Stimulated activated CD8-positive, alpha-beta memory T cell treated with anti-CD3 and anti-CD28 coated beads, Interleukin-4, amount 100 ng/mL, for 24 hours (primary cell): Measurements from ENCODE around the gene RIMBP2.

Experiments
- DNase-seq: peaks from one replicate; pipeline ENCODE4 v3.0.0-alpha.2; 2020; ENCODE audit warnings: low read depth

RIMBP2 gene

DNA sequence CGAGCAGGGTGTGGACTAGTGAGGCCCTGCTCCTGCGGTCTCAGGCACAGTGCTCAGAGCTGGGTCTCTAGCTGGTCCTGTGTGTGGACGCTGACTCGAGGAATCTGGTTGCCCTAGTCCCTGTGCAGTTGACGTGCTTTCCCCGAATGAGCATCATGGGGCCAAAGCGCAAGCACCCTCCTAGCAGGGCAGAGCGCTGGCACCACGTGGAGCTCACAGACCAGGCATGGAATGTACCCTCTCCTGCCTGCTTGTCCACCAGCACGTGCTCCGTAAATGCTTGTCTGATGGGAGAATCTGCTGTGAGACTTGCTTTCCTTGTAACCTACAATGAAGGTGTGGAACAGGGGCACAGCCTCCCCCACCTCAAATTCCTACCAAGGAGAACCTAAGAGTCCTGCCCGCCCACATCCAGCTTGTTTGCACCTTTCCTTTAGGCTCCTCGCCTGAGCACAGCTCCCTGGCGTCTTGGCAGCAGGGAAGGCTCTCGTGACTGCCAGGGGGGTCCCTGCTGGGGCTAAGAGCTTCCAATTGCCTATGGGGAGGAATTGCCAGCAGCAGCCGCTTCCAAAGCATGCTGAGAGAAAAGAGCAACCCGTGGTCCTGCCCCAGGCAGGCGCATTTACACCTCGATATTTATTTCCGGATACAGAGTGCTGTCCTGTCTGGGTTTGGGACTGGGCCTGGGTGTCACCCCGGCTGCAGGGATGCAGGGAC, 253.4 kb downstream of the RIMBP2 start:
- DNase-seq = no peak

DNA sequence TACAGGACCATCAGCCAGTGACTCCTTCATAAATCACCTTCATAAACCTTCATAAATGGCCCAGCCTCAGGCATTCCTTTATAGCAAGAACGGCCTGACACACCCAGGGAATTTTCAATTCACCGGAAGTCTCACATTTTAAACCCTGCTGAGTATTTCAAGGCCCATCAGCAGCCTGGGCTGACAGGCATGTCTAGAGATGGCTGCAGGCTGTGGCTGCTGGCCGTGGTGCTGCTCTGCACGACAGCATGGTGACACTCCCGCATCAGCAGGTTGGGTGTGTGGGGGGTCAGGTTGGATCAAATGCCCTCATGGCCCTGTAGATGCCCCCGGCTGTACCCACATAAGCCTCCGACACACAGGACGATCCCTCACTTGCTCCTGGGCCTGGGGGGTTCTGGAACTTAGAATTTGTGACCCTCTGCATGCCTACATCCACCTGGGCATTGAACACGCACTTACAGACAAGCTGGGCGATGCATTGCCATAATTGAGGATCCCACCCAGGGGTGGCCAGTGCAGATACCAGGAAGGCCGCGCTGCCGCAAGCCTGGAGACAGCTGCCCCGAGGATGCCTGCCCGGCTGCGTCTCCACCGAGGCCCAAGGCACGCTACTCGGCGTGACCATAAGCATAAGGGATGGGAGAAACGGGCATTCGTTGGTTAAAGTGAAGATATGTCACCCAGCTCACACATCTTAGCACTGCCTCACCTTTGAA, 254.1 kb downstream of the RIMBP2 start:
- DNase-seq = no peak

DNA sequence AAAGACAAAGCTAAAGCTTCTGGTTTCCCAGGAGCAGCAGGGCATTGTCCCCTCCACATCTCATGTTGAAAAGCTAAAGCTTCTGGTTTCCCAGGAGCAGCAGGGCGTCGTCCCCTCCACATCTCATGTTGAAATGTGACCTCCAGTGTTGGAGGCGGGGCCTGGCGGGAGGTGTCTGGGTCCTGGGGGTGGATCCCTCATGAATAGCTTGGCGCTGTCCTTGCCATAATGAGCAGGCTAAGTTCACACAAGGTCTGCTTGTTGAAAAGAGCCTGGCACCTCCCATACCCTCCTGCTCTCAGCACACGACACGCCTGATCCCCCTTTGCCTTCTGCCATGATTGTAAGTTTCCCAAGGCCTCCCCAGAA, 254.7 kb downstream of the RIMBP2 start:
- DNase-seq = no peak

DNA sequence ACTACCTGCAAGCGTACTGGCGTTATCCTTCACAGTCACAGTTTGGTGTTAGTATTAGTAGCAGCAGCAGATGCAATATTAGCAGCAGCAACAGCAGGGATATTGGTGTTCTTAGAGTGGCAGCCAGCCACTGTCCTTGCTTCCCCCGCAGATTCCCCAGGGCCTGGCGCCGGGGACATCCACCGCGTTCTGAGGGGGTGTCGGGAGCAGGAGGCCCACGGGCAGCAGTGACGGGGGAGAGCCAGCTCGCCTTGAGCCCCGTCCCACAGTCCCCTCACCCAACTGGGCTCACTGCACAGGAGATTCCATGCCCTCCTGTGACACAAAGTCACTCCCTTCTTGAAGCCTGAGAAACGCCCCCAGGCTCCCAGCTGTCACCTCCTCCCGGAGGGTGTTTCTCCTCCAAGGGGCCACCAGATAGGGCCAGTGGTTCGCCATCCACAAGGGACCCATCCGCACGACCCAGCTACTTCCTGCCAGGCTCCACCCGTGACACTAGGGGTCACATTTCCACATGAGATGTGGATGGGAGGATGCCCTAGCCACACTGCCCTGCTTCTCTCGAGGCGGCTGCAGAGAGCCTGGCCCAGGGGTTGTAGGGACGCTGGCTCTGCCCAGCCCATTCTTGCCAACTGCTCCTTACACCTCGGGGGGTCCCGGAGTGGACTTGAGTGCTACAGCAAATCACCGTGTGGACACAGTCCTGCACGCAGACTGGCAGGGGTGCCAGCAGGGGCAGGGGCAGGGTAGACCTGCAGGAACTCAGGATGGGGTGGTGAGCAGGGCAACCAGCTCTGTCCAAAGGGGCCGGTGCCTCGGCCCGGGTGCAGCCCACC, 255.3 kb downstream of the RIMBP2 start:
- DNase-seq = no peak

DNA sequence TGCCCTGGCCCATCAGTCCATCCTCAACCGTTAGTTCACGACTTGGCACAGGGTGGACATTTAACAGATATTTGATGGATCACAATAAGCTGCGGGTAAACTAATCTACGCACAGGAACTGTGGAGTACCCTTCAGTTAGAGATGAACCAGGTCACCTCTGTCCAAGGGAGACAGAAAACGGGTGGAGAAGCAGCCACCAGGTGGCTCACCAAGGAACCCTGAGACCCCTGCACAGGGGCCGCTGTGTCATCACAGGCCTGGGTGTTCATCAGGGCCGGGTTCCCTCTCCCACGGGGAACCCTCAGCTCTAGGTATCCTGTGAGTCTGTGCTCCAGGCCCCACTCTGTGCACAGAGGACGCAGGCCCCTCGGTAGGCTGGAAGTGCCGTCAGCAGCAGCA, 256.2 kb downstream of the RIMBP2 start:
- DNase-seq = no peak

DNA sequence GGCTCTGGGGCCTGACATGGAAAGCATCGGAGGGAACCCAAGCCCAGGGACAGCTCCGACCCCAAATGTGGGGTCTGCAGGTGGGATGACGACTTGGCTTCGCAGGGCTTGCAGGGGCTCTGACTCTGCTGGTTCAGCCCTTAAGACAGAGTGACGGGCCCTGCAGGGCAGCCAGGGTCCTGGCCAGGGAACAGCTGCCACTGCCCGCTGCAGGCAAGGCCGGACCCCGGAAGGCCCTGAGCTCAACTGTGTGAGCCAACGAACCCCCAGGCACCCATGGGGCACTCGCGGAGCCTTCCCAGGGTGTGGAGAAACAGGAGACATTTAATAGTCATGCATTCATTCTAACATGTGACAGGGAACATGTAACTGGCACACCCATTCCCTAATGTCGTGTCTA, 257.8 kb downstream of the RIMBP2 start:
- DNase-seq = no peak

DNA sequence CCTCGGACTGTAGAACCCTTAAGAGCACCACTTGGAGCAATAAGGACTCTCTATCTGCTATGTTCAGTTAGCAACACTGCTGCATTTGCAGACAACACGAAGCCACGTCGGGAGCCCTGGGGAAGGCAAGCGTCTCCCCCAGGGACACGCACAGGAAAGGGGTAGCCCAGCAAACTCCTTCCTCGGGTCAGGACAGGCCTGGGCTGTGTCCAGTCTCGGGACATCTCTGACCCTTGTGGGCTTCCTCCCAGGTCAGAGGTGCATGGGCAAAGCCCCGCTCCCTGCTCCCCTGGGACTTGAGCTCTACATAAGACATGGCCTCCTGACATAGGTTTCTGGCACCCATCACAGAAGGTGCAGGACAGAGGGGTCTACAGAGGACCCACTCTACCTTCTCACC, 258.9 kb downstream of the RIMBP2 start:
- no peak for DNase-seq

DNA sequence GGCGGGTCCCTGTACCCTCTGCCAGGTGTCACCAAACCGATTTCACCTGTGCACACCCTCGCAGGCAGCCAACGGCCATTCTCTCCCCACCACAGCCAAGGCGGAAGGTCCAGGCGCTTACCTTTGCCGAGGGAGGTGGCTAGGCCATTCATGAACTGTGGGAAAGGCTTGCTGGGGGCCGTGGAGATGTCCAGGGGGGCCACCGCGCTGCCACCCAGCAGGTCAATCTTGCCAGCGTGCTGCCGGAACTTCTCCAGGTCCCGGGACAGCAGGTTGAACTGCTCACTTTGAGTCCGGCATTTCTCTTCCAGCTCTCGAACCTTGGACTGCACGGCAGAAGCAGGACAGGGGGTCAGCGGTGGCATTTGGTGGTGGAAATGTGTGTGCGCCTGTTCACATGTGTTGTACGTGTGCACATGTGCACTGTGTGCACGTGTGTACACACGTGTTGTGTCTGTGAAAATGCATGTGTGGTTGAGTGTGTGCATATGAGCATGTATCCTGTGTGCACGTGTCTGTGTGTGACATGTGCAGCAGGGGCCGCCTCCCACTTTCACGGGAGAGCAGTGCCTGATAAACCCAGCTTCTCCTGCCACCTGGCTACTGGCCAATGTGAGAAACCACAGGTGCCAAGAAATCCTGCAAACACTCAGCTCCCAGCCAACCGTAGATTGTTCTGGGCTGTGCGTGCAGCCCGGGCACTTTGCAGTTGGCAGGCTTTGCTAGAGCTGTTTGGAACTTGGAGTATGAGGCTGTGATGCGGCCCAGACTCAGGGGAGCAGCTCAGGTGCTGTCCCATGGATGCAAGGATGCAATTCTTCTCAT, 259.5 kb downstream of the RIMBP2 start:
- DNase-seq = no peak

DNA sequence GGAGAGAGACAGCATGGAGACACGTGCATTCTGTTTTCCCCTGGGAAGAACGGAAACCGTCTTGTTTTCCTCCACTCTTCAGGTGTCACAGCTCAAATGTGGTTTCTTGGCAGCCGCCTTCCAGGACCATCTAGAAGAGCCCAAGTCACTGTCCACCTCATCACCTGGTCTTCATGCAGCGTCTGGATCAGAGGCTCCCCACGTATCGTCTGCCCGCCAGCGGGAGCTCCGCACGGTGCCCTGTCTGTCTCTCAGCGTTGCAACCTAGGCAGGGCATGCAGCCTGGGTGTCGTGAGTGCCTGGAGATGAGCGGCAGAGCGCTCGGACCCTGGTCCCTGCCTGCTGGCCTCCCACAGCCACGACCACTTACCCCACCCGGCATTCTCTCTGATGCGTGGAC, 260.9 kb downstream of the RIMBP2 start:
- DNase-seq = no peak

DNA sequence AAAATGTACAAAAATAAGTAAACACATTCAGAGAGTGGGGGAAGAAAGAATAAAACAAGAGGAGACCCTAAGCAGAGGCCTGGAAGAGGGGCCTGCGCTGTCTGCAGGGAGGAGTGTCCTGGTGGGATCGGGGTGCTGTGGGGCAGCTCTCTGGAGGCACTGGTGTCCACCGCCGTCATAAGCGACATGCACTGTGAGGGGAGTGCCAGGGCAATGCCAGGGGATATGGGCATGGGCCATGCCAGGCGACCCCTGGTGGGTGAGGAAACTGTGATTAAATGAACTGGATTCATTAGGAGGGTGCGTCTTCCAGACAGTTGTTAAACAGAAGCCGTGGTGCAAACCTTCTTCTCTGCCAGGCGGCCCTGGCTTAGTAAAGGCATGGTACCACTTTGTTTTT, 261.8 kb downstream of the RIMBP2 start:
- DNase-seq = no peak

DNA sequence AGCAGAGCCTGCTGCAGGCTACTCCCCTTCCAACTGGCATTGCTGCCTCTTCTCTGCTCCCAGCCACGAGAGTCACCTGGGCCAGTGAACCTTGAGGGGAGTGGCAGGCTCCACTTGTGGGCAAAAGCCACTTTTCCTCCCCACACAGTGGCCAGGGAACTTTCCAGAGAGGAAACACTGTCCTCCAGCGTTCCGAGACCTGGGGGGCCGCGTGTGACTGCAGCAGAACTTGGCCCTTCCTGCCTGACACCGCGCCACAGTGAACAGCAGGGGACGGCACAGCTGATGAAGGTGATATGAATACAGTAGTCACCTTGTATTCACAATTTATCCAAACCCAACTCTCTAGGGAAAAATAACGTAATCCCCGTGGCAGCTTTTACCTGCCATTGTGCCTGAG, 263.6 kb downstream of the RIMBP2 start:
- no peak for DNase-seq

DNA sequence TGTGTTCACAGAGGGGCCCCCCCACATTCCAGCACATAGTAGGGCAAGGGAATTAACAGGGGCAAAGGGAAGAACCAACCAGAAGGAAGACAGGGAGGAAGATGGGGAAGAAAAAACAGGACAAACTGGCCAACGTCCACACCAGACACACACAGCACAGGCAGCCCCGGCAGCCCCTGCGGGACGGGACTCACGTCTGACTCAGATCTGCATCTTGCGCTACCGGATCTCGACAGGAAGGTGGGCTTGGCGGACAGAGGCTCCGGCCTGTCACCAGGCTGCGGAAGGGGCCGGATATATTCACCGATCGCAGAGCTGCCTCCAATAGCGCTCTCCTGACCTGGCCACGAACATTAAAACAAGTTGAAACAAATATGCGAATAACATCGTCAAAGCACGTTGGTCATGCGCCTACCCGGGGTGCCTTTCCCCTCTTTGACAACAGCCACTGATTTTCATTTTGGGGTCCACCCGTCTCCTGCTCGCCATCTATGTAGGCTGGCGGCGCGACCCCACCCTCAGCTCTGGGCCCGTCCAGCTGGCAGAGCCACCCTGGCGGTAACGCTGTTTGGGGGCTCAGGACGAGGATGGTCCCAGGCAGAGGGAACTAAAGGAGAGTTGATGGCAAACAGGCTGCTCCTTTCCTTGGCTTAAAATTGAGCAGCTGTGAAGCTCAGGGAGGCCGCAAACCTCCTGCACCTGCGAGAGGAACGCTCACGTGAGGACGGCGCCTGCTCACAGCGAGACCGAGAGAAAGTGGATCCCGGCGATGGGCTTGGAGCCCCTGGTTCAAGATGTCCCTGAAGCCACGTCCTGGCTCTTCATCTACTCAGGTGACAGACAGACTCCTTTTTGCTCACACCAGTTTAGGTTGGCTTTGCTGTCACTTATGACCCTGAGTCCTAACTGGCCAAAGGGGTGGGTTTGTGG, 264.8 kb downstream of the RIMBP2 start:
- no peak for DNase-seq

DNA sequence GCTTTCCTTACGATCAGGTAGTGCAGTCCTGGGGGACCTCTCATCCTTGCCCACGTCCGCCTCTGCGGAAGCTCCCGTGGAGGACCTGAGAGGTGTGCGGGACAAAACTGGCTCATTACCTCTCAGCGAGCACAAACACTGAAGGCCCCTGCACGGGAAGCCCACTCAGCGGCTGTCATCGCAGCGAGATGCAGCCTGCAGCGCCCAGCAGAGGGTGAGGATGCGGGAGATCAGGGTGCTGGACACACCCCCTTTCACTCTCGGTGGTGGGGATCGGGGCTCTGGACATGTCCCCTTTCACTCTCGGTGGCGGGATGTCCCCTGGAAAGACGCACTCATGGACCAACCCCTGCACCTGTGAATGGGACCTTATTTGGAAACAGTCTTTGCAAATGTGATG, 266.8 kb downstream of the RIMBP2 start:
- no peak for DNase-seq

DNA sequence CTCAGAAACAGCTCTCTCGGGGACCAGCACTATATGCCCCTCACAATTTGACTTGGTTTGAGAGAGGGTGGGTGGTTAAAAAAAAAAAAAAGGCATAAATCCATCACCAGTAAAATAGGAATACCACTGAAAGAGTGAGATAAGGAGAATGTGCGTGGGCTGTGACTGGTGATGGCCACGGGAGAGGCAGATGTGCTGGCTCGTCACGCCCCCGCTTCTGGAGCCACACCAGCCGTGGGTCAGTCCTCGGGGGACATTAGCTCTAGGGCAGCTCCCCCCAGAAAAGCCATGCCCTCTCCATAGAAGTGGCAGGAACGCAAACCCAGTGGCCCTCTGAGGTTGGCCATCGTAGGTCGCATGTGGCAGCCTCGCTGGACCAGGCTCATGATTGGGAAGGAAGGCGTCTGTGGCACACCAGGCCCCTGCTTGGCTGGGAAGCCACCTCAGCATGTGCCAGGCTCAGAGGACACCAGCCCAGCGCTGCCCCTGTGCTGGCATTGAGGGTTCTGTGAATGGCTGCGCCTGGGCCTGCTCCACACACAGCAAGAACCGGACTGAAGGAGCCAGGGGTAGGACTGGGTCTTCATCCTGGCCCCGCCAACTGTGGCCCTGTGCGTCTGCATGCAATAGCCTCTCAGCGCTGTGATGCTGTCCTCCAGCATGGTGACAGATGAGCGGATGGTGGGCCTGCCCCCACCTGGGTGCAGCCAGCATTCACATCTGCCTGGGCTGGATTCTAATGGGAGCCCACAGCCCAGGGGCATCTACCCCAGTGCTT, 267.9 kb downstream of the RIMBP2 start:
- no peak for DNase-seq

DNA sequence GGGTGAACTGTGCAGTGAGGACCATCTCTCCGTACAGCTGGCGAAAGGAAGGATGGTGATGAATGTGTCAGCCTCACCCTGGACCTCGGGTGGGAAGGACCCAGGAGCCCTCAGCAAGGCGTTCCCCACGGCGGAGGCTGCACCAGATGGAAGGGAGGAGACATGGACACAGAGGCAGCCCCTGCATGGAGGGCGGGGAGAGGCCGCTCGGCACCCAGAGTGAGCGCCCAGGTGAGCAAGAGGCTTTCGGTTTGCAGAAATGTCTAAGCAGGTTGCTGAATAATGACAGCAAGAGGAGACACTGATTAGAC, 268.5 kb downstream of the RIMBP2 start:
- DNase-seq = no peak

DNA sequence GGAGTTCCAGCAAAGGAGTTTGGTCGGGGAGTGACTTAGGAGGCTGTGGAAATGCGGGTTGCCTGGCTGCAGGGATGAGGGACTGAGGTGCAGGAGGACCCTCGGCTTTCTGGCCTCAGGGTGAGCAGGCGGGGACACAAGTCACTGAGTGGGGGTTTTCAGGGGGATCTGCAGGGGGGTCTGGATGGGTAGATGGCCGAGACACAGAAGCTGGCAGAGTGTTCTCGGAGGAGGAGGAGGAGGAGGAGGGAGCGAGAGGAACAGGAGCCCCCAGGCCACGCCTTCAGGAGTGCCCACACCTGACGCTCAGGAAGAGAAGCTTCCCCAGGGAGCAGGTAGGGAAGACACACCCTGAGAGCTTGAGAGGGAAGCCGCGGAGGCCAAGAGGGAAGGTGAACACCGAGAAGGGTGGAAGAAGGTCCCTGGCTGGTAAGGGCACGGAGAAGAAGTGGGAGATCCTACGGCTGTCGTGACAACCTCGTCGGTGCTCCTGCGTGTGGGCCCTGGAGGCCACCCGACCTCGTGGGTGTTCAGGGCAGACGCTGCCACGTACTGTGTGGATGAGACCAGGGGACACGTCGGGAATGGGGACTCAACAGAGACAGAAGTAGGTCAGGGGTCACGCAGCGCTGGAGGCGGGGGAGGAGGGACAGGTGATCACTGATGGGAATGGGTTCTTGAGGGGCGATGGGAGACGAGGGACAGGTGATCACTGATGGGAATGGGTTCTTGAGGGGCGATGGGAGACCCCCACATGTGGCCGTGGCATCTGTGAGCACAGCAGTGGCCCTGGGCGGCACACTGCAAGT, 269.0 kb downstream of the RIMBP2 start:
- no peak for DNase-seq

DNA sequence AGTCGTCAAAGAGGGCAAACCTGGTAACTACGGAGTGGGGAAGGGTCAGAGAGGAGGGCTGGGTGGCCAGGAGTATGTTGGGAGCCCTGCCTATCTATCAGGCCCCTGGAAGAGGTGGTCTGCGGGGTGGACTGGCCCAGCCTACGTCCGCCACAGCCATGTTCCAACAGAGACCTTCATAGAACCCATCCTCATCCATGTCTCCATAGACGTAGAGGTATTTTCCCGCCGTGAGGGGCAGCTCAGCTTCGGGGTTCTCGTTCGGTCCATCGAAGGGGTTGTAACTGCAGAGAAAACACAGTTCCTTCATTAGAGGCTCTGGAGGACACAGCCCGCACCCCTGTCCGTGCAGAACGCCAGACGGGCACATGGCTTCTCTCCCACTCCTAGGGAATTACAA, 271.1 kb downstream of the RIMBP2 start:
- DNase-seq = no peak

DNA sequence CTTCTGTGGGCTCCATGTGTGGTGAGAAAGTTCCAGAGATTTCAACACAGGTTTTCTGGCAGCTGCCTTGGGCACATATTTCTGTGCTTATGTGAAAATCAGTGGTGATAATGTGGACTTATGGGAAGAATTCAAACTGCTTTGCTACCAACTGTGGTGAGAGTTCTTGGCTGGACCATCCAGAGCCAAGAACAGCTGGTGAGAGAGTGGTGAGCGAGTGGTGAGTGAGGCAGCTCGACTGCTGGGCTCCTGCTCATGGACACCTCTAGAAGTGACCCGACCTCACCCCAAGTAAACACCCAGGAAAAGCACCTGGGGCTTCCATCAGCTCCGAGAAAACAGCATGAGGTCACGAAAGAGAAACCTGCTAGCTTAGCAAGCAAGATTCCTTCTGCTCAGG, 272.0 kb downstream of the RIMBP2 start:
- DNase-seq = no peak
